ENCODE results near the gene FLII.
"Not testable (repeated sequence)": the region's sequence is repeated elsewhere in the genome, so short reads cannot be mapped to it uniquely, and the experiment has no call there.

Gene FLII

DNA sequence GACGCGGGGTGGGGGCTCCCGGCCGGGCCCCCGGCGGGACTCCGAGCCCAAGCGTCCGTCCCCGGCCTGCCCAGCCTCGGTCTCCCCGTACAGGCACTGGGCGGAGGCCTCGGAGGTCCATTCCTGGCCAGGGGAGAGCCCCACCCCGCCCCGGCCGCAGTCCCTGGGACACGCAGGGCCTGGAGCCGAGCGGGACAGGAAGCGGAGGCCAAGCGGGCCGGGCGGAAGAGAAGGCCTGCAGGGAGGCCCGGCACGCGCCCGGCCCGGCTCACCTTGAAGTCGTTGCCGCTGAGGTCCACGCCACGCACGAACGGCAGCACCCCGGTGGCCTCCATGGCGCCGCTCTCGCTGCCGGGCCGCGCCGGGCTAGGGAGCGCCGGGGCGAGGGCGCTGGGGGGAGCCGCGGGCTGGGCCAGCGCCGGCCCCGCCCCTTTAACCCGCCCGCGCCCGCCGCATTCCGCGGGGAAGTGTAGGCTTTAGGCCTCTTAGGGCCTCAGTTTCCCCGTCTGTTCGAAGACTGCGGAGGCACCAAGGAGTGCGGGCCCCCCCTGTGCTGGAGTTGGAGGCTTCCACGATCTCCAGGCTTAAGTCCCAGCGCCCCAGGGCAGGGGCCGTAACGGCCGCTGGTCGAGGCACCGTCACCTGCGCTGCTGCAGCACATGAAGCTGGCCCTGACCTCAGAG is at the start of gene FLII:
Gene FLII (minus strand): TSS at position 383 of the 683 bp plus-strand sequence. CDS start 48 bp downstream, at position 335.
- H3K27ac ChIP-seq: peak within 1 kb of the TSS; percentile 91
- TF ChIP-seq, protein P1, sequence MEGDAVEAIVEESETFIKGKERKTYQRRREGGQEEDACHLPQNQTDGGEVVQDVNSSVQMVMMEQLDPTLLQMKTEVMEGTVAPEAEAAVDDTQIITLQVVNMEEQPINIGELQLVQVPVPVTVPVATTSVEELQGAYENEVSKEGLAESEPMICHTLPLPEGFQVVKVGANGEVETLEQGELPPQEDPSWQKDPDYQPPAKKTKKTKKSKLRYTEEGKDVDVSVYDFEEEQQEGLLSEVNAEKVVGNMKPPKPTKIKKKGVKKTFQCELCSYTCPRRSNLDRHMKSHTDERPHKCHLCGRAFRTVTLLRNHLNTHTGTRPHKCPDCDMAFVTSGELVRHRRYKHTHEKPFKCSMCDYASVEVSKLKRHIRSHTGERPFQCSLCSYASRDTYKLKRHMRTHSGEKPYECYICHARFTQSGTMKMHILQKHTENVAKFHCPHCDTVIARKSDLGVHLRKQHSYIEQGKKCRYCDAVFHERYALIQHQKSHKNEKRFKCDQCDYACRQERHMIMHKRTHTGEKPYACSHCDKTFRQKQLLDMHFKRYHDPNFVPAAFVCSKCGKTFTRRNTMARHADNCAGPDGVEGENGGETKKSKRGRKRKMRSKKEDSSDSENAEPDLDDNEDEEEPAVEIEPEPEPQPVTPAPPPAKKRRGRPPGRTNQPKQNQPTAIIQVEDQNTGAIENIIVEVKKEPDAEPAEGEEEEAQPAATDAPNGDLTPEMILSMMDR (conservative IDR thresholded peaks at IDR 0.05): no peak

DNA sequence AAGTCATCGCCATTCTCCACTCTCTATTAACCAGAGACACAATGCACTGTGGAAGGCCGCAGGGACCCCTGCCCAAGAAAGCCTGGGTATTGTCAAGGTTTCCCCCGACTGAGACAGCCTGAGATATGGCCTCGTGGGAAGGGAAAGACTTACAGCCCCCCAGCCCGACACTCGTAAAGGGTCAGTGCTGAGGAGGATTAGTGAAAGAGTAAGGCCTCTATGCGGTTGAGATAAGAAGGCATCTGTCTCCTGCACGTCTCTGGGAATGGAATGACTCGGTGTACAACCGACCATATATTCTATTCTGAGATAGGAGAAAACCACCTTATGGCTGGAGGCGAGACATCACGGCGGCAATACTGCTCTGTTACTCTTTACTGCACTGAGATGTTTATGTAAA is 44.7 kb upstream of the FLII start:
- H3K27ac ChIP-seq: peak overlapping the region; percentile 21; the same call in 1 of the 2 replicates

DNA sequence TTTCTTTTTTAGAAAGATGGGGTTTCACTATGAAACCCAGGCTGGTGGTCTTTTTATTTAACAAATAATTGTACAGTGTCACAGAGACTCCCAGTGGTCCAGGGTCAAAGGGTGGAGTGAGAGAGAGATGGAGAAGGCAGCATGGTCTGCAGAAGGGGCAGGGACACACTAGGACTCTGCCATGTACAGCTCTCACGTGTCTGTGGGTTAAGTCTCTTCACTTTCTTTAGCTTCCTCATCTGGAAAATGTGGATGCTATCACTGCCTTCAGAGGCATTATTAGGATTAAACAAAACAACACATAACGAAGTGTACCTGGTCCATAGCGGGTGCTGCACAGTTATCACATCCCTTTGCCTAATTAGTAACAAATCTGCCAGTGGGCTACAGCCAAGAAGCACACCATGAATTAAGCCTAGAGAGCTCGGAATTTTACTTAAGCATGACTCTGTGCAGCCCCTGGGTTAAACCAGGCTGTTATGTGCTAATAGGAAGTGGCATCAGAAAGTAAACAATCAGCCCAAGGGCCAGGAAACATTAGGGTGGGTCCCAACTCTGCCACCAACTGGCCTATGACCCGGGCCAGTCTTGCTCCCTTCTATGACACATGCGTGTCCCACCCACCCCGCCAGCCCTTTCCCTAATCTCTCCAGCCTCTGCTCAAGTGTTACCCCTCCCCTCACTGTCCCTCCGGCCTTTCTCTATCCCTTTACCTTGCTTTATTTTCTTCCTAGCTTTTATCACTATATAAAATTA is 42.4 kb upstream of the FLII start:
- TF ChIP-seq, protein P1 (conservative IDR thresholded peaks at IDR 0.05): no peak

DNA sequence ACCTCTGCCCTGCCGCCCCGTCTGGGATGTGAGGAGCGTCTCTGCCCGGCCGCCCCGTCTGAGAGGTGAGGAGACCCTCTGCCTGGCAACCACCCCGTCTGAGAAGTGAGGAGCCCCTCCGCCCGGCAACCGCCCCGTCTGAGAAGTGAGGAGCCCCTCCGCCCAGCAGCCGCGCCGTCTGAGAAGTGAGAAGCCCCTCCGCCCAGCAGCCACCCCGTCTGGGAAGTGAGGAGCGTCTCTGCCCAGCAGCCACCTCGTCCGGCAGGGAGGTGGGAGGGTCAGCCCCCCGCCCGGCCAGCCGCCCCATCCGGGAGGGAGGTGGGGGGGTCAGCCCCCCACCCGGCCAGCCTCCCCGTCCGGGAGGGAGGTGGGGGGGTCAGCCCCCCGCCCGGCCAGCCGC is 39.5 kb upstream of the FLII start:
- H3K27ac ChIP-seq: not testable (repeated sequence)

More for the DNA sequence above, 42.4 kb upstream of the FLII start:
- no peak overlapping the region for H3K27ac ChIP-seq

DNA sequence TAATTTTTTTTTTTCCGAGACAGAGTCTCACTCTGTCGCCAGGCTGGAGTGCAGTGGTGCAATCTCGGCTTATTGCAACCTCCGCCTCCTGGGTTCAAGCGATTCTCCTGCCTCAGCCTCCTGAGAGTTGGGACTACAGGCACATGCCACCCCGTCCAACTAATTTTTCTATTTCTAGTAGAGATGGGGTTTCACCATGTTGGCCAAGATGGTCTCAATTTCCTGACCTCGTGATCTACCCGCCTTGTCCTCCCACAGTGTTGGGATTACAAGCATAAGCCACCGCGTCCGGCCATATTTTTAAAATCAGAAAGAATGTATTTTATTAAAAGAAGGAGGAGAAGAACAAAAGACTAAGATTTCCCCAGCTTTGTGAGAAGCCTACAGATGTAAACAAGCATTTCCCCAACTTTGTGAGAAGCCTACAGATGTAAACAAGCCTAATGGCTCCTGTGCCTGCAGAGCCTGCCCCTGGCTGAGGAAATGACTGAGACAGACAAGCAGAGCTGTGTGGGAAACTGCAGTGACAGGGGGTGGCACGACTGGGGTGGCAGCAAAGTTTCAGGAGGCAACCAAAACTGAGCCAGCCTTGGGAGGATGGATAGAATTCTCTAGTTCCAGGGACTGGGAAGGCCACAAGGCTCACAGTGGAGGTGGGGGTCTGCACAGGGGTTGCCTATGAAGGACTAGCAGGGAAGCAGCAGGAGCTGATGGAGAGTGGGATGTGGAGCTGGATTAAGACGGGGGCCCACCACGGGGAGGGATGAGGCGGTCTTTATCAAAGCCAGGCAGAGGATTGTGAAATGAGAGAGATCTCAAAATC is 33.4 kb upstream of the FLII start:
- H3K27ac ChIP-seq: no peak overlapping the region
- TF ChIP-seq, protein P1 (conservative IDR thresholded peaks at IDR 0.05): no peak

DNA sequence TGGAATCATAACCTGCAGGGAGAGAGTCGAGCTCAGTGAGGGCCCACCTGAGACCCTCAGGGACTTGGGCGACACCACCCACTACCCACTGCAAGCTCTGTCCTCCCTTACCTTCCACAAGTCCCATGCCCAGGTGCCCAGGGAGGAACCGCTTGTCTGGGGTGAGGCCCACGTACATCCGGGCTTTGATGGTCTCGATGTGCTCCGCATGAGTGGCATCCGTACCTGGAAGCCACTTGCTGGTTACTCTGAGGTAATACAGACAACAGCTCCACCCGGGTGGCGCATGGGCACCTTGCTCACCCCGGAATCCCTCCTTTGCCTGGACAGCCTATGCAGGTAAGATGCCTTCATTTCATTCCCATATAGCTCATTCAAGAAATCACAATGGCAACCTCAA is 26.8 kb upstream of the FLII start:
- TF ChIP-seq, protein P1 (conservative IDR thresholded peaks at IDR 0.05): no peak
- H3K27ac ChIP-seq: no peak overlapping the region

DNA sequence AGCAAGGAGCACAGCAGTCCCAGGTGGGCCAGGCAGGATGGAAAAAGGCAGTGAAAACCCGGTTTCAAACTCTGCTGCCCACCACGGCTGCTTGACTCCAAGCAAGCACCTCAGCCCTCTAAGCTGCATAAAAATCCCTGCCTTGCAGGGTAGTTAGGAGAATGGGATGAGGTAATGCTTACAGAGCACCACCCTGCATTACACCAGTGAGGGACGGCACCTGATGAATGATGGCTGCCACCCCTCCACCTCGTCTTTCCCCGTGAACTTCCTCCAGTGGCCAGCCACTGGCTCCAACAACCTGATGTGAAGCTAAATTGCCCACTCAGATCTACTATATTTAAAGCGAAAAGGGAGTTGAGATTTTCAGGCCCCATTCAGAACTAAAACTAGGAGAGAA is 23.2 kb upstream of the FLII start:
- TF ChIP-seq, protein P1 (conservative IDR thresholded peaks at IDR 0.05): no peak
- H3K27ac ChIP-seq: no peak overlapping the region

DNA sequence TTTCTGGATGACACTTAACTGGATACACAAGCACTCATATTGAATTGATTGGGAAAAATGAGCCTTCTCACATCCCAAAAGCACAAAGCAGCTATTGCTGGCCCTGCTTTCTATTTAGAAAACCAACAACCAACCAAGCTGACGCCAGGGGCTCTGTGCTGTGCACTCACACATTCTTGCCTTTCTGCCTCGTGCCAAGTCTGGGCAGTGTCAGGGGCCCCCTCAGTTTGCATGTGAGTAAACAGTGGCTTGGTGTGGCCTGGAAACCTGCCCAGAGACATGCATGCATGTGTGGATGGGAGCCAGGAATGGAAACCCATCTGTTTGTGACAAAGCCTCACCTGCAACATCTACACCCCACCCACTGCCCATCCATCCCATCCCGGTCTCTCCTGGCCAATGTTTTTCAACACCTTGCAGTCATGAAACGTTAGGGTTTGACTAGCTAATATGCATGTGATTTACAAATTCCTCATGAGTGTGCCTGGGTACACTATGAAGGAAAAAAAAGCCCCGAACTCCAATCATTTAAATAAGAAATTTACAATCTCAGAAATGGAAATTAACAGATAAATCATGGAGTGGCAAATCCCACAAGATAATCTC is 22.3 kb upstream of the FLII start:
- no peak overlapping the region for H3K27ac ChIP-seq
- TF ChIP-seq, protein P1 (conservative IDR thresholded peaks at IDR 0.05): no peak

Measured in VCaP (cell line).